ENCODE measurements around the gene KRT84. TPM values are rescaled to one million over a fixed set of nuclear protein-coding genes. Genes with fewer than 3 reads are reported as not detected.

KRT84 gene
- total and polyA plus RNA-seq, 2 of the 4 experiments (the other 2 are of a cell fraction): not detected

GRCh38 chr12:52433501-52434080, 48.1 kb upstream of the KRT84 start:
- Histone ChIP-seq H2BK20ac (ENCODE audit: low read depth, low read length) (no peak overlapping the region), H3K9me1 (ENCODE audit: insufficient read depth, low read length) (no peaks in the 10 kb centered on the region), H3K27me3 (ENCODE audit: control insufficient read depth, insufficient read depth, low read length) (peaks cover 32% of the 10 kb centered on the region), H2AFZ (replicated peaks; ENCODE audit: low read length, poor library complexity) (no peak overlapping the region), H4K20me1 (ENCODE audit: insufficient read depth, low read length) (no peaks in the 10 kb centered on the region), H4K8ac (ENCODE audit: low read depth in 2 of 2, low read length in 2 of 2) (no peak overlapping the region), H3K14ac (replicated peaks; ENCODE audit: low read depth, low read length) (no peak overlapping the region), H3K4me1 (ENCODE audit: control insufficient read depth, insufficient read depth, low read length) (no peaks in the 10 kb centered on the region), H4K91ac (ENCODE audit: insufficient read depth, low read depth, low read length) (no peak overlapping the region), H3K56ac (ENCODE audit: extremely low read depth, insufficient read depth, low read length) (no peak overlapping the region), H3K18ac (ENCODE audit: low read depth, low read length) (no peak overlapping the region), H3K79me1 (ENCODE audit: low read depth in 1 of 2, low read length in 2 of 2) (no peaks in the 10 kb centered on the region), H2BK120ac (ENCODE audit: low read depth, low read length) (no peak overlapping the region), H3K23ac (ENCODE audit: low read depth, low read length) (no peak overlapping the region), H3K9ac (ENCODE audit: low read depth, low read length) (no peak overlapping the region), H2BK15ac (ENCODE audit: low read depth, low read length) (no peak overlapping the region), H3K36me3 (ENCODE audit: control insufficient read depth, insufficient read depth, low read length) (no peaks in the 10 kb centered on the region), H2AK9ac (replicated peaks; ENCODE audit: low read depth, low read length, poor library complexity) (no peak overlapping the region), H3K4me3 (ENCODE audit: insufficient read depth, low read depth, low read length) (no peak overlapping the region), H2BK5ac (ENCODE audit: low read depth, low read length, poor library complexity, severe bottlenecking) (no peak overlapping the region), H3K4ac (ENCODE audit: low read depth, low read length) (no peak overlapping the region), H4K5ac (ENCODE audit: low read depth, low read length) (no peak overlapping the region), H3K9me3 (ENCODE audit: control insufficient read depth, insufficient read depth, low read length) (no peaks in the 10 kb centered on the region), H3K4me2 (ENCODE audit: low read depth, low read length) (no peak overlapping the region), H2AK5ac (ENCODE audit: low read depth, low read length) (no peak overlapping the region), H3K27ac (ENCODE audit: insufficient read depth, low read length) (no peak overlapping the region)
- intact Hi-C loops (cut with micrococcal nuclease): no loop called here
- TF ChIP-seq CTCF (conservative IDR thresholded peaks at IDR 0.05; ENCODE audit: low read depth, low read length) (no peak), POLR2A (IDR thresholded peaks at IDR 0.05; ENCODE audit: low read depth, low read length) (no peak), RCOR1 (IDR thresholded peaks at IDR 0.05; ENCODE audit: insufficient replicate concordance, low read length) (no peak), FOS (IDR thresholded peaks at IDR 0.05; ENCODE audit: low read depth, low read length) (no peak), BHLHE40 (IDR thresholded peaks at IDR 0.05; ENCODE audit: low read depth, low read length) (no peak), SMC3 (IDR thresholded peaks at IDR 0.05; ENCODE audit: low read depth, low read length) (no peak), USF2 (IDR thresholded peaks at IDR 0.05; ENCODE audit: low read depth, low read length) (no peak)
- no peak for DNase-seq
- WGBS, 2 experiments (ENCODE audit: extremely low coverage in 2 of 2, insufficient read length in 1 of 2): no CpG with 5 or more reads among the region's 12 CpGs
- dilution Hi-C loops (cut with HindIII; ENCODE audit: low sequenced_read_pairs, unreplicated experiment): no loop called here
- in situ Hi-C loops (cut with MboI; ENCODE audit: low sequenced_read_pairs): no loop called here
- no TSS peak for BruUV-seq (replicated peaks)
- no peak for ATAC-seq (ENCODE audit: low read depth)
- POLR2A ChIA-PET (ENCODE audit: unreplicated experiment): no interaction called here
- CTCF ChIA-PET: no interaction called here
